Panc1 (cell line): Measurements from ENCODE around the gene VWF. TPM values are rescaled to one million over a fixed set of nuclear protein-coding genes. Genes with fewer than 3 reads are reported as not detected.

ENCODE experiments used
- ATAC-seq: fragments of 200-7000 bp; cut with Tn5 transposase; 2 replicates; pipeline ENCODE4 v1.9.1; 2020; ENCODE audit warnings: mild to moderate bottlenecking, moderate library complexity
- BruUV-seq: library from RNA; stranded (reverse); fragments of 400-500 nt; replicated peaks from 2 replicates; lab custom pipeline; 2021; lab: Mats Ljungman, UMichigan
- CTCF ChIA-PET: fragments of 300-600 bp; sonication (Branson Sonifier 250); formaldehyde crosslinking; loops from one replicate; lab custom pipeline; 2022; ENCODE audit warnings: antibody characterized with exemption; lab: Charles Lee
- POLR2A ChIA-PET: fragments of 300-600 bp; sonication (Branson Sonifier 250); formaldehyde crosslinking; loops from one replicate; lab custom pipeline; 2022; ENCODE audit warnings: antibody characterized with exemption; lab: Charles Lee
- DNase-seq: peaks from one replicate; pipeline ENCODE4 v3.0.0-alpha.2; 2010; ENCODE audit warnings: low read depth, low spot score
- H3K27ac ChIP-seq: 2 replicates; pipeline ENCODE4 v1.5.1; 2011; ENCODE audit warnings: mild to moderate bottlenecking, low read length, inconsistent platforms
- H3K27me3 ChIP-seq: fragments of 200-500 bp; sonication (Bioruptor generic); 2 replicates; pipeline ENCODE4 v1.6.0; 2014; ENCODE audit warnings: low read length, inconsistent platforms; ENCODE audit not compliant: control insufficient read depth, insufficient read depth
- H3K36me3 ChIP-seq: fragments of 200-500 bp; sonication (Bioruptor generic); 2 replicates; pipeline ENCODE4 v1.5.1; 2014; ENCODE audit warnings: inconsistent platforms, mild to moderate bottlenecking, low read length, moderate library complexity; ENCODE audit not compliant: control insufficient read depth, insufficient read depth
- H3K4me1 ChIP-seq: 2 replicates; pipeline ENCODE4 v1.5.1; 2011; ENCODE audit warnings: inconsistent platforms, mild to moderate bottlenecking, low read length, moderate library complexity; ENCODE audit not compliant: control insufficient read depth, insufficient read depth
- H3K4me3 ChIP-seq, 2 experiments: 2 replicates each; pipeline ENCODE4 v1.5.1; 2011 to 2012; ENCODE audit warnings: low read depth in 2 of 2, low read length in 2 of 2, mild to moderate bottlenecking in 2 of 2, inconsistent platforms in 1 of 2, moderate library complexity in 1 of 2
- H3K9me3 ChIP-seq: fragments of 200-500 bp; sonication (Bioruptor generic); 2 replicates; pipeline ENCODE4 v1.5.1; 2014; ENCODE audit warnings: low read depth, mild to moderate bottlenecking, inconsistent platforms, low read length, moderate library complexity; ENCODE audit not compliant: control insufficient read depth, insufficient read depth
- CTCF ChIP-seq: fragments of 450-650 bp; IDR thresholded peaks from 2 replicates; pipeline ENCODE4 v1.5.1; 2017; ENCODE audit warnings: mild to moderate bottlenecking
- POLR2AphosphoS5 ChIP-seq: IDR thresholded peaks from 2 replicates; pipeline ENCODE4 v1.6.1; 2012; ENCODE audit warnings: mild to moderate bottlenecking, low read depth, low read length, moderate library complexity
- REST ChIP-seq, 2 experiments: IDR thresholded peaks; 2 replicates each; pipeline ENCODE4 v1.6.1; 2011 to 2012; ENCODE audit warnings: low read depth in 2 of 2, control low read depth in 1 of 2, low read length in 1 of 2, mild to moderate bottlenecking in 1 of 2, moderate library complexity in 1 of 2; ENCODE audit not compliant: insufficient read depth in 1 of 2
- SIN3A ChIP-seq: IDR thresholded peaks from 2 replicates; pipeline ENCODE4 v1.6.1; 2012; ENCODE audit warnings: low read depth, mild to moderate bottlenecking, low read length, moderate library complexity, borderline replicate concordance; ENCODE audit not compliant: insufficient read depth
- TCF7L2 ChIP-seq: IDR thresholded peaks from 2 replicates; pipeline ENCODE4 v1.6.1; 2011; ENCODE audit warnings: mild to moderate bottlenecking, low read depth, low read length, inconsistent platforms
- in situ Hi-C: cut with HindIII; loops from 2 replicates; pipeline ENCODE4 v1.10.0; 2016; ENCODE audit warnings: low sequenced_read_pairs, low pct_unique_long_range_greater_than_20kb
- intact Hi-C: fragments of 100-400 bp; cut with micrococcal nuclease; formaldehyde crosslinking; loops from one replicate; pipeline ENCODE4 v1.10.0; 2022; ENCODE audit not compliant: unreplicated experiment
- total RNA-seq: library from RNA; stranded (reverse); gene quantifications from one replicate; pipeline ENCODE4 v1.2.1, GENCODE V29; 2021; ENCODE audit not compliant: unreplicated experiment

VWF gene
- total RNA-seq, 1 experiment from 2014 or later: 0.31 TPM

- ATAC-seq (no peak), DNase-seq (no peak)
- no peak overlapping the region for H3K27ac ChIP-seq
- TF ChIP-seq TCF7L2 (no peak), CTCF (no peak), SIN3A (no peak), POLR2AphosphoS5 (no peak), REST (IDR thresholded peaks at IDR 0.05; ENCODE audit: insufficient read depth in 1 of 2, low read depth in 2 of 2, low read length in 1 of 2) (no peak)
- H3K4me1 ChIP-seq: no peaks in the 10 kb centered on the region
- H3K9me3 ChIP-seq: no peaks in the 10 kb centered on the region
- H3K4me3 ChIP-seq: no peak overlapping the region
- intact Hi-C loops: no loop called here
- CTCF ChIA-PET: no interaction called here
- H3K27me3 ChIP-seq: no peaks in the 10 kb centered on the region; the same call in 1 of the 2 replicates
- POLR2A ChIA-PET: no interaction called here
- in situ Hi-C loops: no loop called here
- no peaks in the 10 kb centered on the region for H3K36me3 ChIP-seq
- BruUV-seq: no TSS peak
Measured at GRCh38 chr12:5900076-5900475, 224.4 kb downstream of the VWF start.

- CTCF ChIA-PET: no interaction called here
- POLR2A ChIA-PET: no interaction called here
- H3K27ac ChIP-seq: no peak overlapping the region
Measured at GRCh38 chr12:5899675-5900074, 224.8 kb downstream of the VWF start.

More at GRCh38 chr12:5899675-5900074, 224.8 kb downstream of the VWF start:
- in situ Hi-C loops: no loop called here
- H3K9me3 ChIP-seq: no peaks in the 10 kb centered on the region
- no TSS peak for BruUV-seq
- DNase-seq (no peak), ATAC-seq (no peak)
- TF ChIP-seq CTCF: no peak
- TF ChIP-seq TCF7L2: no peak
- no peak for TF ChIP-seq REST (IDR thresholded peaks at IDR 0.05; ENCODE audit: insufficient read depth in 1 of 2, low read depth in 2 of 2, low read length in 1 of 2)
- no peaks in the 10 kb centered on the region for H3K36me3 ChIP-seq
- H3K27me3 ChIP-seq: no peaks in the 10 kb centered on the region; the same call in 1 of the 2 replicates
- H3K4me1 ChIP-seq: no peaks in the 10 kb centered on the region
- no peak overlapping the region for H3K4me3 ChIP-seq
- intact Hi-C loops: no loop called here
